Subcutaneous abdominal adipose tissue (tissue), 5 donors: ENCODE measurements around the gene FAM229B.
"Not testable (repeated sequence)": the region's sequence is repeated elsewhere in the genome, so short reads cannot be mapped to it uniquely, and the experiment has no call there.

Experiments used
- H3K27ac ChIP-seq: one replicate; pipeline ENCODE4 v1.7.0; 2013; ENCODE audit warnings: low read depth, mild to moderate bottlenecking, inconsistent platforms, low read length, moderate library complexity
- H3K27me3 ChIP-seq, 5 donors: one replicate each; pipeline ENCODE4 v1.7.0; 2013; ENCODE audit warnings: low read length in 5 of 5, inconsistent platforms in 1 of 5; ENCODE audit not compliant: control insufficient read depth in 5 of 5, insufficient read depth in 4 of 5
- H3K36me3 ChIP-seq, 5 donors: one replicate each; pipeline ENCODE4 v1.7.0; 2013; ENCODE audit warnings: low read length in 5 of 5; ENCODE audit not compliant: control insufficient read depth in 5 of 5, insufficient read depth in 5 of 5
- H3K4me1 ChIP-seq, 5 donors: one replicate each; pipeline ENCODE4 v1.7.0; 2013; ENCODE audit warnings: low read length in 5 of 5, mild to moderate bottlenecking in 3 of 5, moderate library complexity in 1 of 5; ENCODE audit not compliant: control insufficient read depth in 5 of 5, insufficient read depth in 5 of 5
- H3K4me3 ChIP-seq, 5 donors: one replicate each; pipeline ENCODE4 v1.7.0; 2013; ENCODE audit warnings: low read length in 5 of 5, low read depth in 1 of 5
- H3K9ac ChIP-seq, 5 donors: one replicate each; pipeline ENCODE4 v1.7.0; 2013; ENCODE audit warnings: low read length in 5 of 5, mild to moderate bottlenecking in 4 of 5, moderate library complexity in 3 of 5
- H3K9me3 ChIP-seq, 5 donors: one replicate each; pipeline ENCODE4 v1.7.0; 2013; ENCODE audit warnings: low read length in 5 of 5; ENCODE audit not compliant: control insufficient read depth in 5 of 5
- donor health status: healthy.
- donor health status: healthy.
- donor health status: healthy.
- donor health status: healthy.
- donor health status: healthy.

The FAM229B gene

GRCh38 chr6:112106026-112106425, 18.6 kb downstream of the FAM229B start:
- H3K9me3 ChIP-seq, H3K9ac ChIP-seq, H3K27me3 ChIP-seq, H3K27ac ChIP-seq, H3K4me3 ChIP-seq: not testable (repeated sequence)
- peaks cover 39 to 54% (median 41%) of the 10 kb centered on the region in 5 donors for H3K36me3 ChIP-seq
- H3K4me1 ChIP-seq, result peaks cover 0 to 11% (median 0%) of the 10 kb centered on the region in 5 donors

- H3K9ac ChIP-seq, result no peak overlapping the region
- no peak overlapping the region for H3K4me3 ChIP-seq
- H3K9me3 ChIP-seq, result peaks cover 0 to 3% (median 0%) of the 10 kb centered on the region in 5 donors
- H3K4me1 ChIP-seq, result peaks cover 0 to 6% (median 0%) of the 10 kb centered on the region in 5 donors
- H3K27me3 ChIP-seq, result no peaks in the 10 kb centered on the region
- peak overlapping the region; percentile 1 for H3K27ac ChIP-seq
- H3K36me3 ChIP-seq, result peaks cover 40 to 59% (median 45%) of the 10 kb centered on the region in 5 donors
Observed at GRCh38 chr6:112106562-112106961, 19.2 kb downstream of the FAM229B start.

DNA sequence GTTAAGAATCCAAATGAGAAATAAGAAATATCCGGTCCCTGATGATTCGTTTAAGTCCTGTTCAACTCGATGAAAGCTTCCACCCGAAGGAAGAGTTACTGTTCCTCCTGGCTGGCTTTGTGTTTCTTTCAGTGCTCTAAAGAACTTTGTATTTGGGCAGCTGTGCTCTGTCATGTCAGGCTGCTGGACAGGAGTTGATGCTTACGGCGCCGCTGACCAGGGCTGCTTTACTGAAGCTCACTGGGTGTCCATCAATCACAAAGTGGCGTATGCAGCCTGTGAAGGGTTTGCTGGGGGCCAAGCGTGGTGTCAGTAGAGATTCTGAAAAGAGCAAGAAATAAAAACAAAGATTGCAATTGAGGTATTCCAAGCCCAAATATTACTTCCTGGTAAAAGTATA, 21.9 kb downstream of the FAM229B start:
- no peak overlapping the region for H3K9ac ChIP-seq
- H3K36me3 ChIP-seq, result peaks cover 59 to 81% (median 70%) of the 10 kb centered on the region in 5 donors
- H3K4me3 ChIP-seq, result no peak overlapping the region
- peaks cover 0 to 3% (median 0%) of the 10 kb centered on the region in 5 donors for H3K9me3 ChIP-seq
- H3K4me1 ChIP-seq, result no peaks in the 10 kb centered on the region
- H3K27ac ChIP-seq, result peak overlapping the region; percentile 7
- no peaks in the 10 kb centered on the region for H3K27me3 ChIP-seq

DNA sequence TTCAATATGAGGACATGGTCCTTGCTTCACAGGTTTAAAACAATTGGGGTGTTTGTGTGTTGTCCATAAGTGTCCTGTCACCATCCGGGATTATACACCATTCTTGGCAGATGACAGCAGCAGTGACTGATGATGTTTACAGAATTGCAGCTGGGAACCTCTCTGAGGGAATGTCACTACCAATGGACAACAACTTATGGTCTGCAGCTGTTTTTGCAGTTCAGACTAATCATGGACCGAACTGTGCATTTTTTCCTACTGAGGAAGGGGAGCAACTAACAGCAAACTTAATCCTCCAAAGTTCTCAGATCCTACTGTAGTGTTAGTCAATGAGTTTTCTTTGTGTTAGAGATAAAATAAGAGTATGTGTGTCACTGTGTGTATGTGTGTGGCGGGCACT, 26.0 kb downstream of the FAM229B start:
- H3K36me3 ChIP-seq, result peaks cover 75 to 100% (median 86%) of the 10 kb centered on the region in 5 donors

GRCh38 chr6:112113918-112114317, 26.5 kb downstream of the FAM229B start:
- Histone ChIP-seq H3K27me3 (no peaks in the 10 kb centered on the region), H3K9ac (no peak overlapping the region), H3K36me3 (peaks cover 75 to 100% (median 89%) of the 10 kb centered on the region in 5 donors), H3K4me1 (no peaks in the 10 kb centered on the region), H3K4me3 (no peak overlapping the region), H3K27ac (peak overlapping the region; percentile 24), H3K9me3 (no peaks in the 10 kb centered on the region)

More for the DNA sequence above, 26.0 kb downstream of the FAM229B start:
- Histone ChIP-seq H3K27ac (peak overlapping the region; percentile 3), H3K4me1 (no peaks in the 10 kb centered on the region), H3K27me3 (no peaks in the 10 kb centered on the region), H3K4me3 (no peak overlapping the region), H3K9ac (no peak overlapping the region), H3K9me3 (no peaks in the 10 kb centered on the region)

GRCh38 chr6:112114577-112115223, 27.3 kb downstream of the FAM229B start:
- H3K27ac ChIP-seq, result peak overlapping the region; percentile 24
- H3K4me3 ChIP-seq, result no peak overlapping the region
- H3K36me3 ChIP-seq, result peaks cover 77 to 100% (median 89%) of the 10 kb centered on the region in 5 donors
- H3K27me3 ChIP-seq, result no peaks in the 10 kb centered on the region
- H3K9ac ChIP-seq, result no peak overlapping the region
- H3K9me3 ChIP-seq, result no peaks in the 10 kb centered on the region
- H3K4me1 ChIP-seq, result no peaks in the 10 kb centered on the region

GRCh38 chr6:112116221-112116620, 28.8 kb downstream of the FAM229B start:
- Histone ChIP-seq H3K9me3 (no peaks in the 10 kb centered on the region), H3K9ac (no peak overlapping the region), H3K4me3 (no peak overlapping the region), H3K27me3 (no peaks in the 10 kb centered on the region), H3K36me3 (peaks cover 75 to 100% (median 90%) of the 10 kb centered on the region in 5 donors), H3K27ac (peak overlapping the region; percentile 26), H3K4me1 (no peaks in the 10 kb centered on the region)

DNA sequence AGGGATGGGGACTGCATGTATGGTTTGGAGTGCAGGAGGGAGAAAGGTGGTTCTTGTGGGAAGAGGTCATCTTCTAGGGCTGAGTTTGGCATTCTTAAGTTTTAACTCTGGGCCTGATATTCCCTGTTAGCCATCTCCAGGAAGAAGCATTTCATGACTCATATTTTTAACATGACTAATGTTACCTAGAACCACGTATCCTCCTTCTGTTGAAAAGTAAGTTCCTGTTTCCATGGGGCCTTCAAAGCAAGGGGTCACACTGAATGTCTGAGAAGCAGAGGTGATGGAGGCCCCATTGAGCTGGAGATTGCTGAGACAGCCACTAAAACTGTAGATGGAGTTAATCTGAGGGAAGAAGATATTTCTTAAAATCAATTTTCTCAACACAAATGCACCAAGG, 30.2 kb downstream of the FAM229B start:
- H3K27ac ChIP-seq, result peak overlapping the region; percentile 15
- H3K4me1 ChIP-seq, result no peaks in the 10 kb centered on the region
- H3K27me3 ChIP-seq, result no peaks in the 10 kb centered on the region
- no peaks in the 10 kb centered on the region for H3K9me3 ChIP-seq
- peaks cover 76 to 100% (median 89%) of the 10 kb centered on the region in 5 donors for H3K36me3 ChIP-seq
- H3K4me3 ChIP-seq, result no peak overlapping the region
- no peak overlapping the region for H3K9ac ChIP-seq

DNA sequence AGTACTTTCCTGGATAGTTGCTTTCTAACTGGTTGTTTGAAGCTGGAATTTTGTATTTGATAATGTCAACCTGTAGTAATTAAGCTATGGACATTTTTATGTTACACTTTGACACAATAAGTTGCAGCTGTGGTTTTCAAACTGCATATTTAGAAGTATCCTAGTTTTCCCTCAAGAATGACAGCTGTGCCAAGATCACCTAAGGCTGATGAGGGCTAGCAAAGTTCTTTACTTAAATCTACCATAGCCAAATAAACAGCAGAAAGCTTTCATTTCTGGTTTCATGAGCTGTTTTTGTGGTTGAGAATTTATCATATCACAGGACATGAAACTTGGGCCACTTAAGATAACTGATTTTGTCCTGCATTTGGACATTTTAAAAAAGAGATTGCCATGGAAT, 30.6 kb downstream of the FAM229B start:
- Histone ChIP-seq H3K9ac (no peak overlapping the region), H3K27ac (no peak overlapping the region), H3K36me3 (peaks cover 74 to 100% (median 85%) of the 10 kb centered on the region in 5 donors)

GRCh38 chr6:112122756-112123155, 35.4 kb downstream of the FAM229B start:
- Histone ChIP-seq H3K36me3 (peaks cover 73 to 98% (median 86%) of the 10 kb centered on the region in 5 donors), H3K27ac (no peak overlapping the region), H3K4me1 (peaks cover 0 to 3% (median 3%) of the 10 kb centered on the region in 5 donors), H3K4me3 (no peak overlapping the region), H3K27me3 (no peaks in the 10 kb centered on the region), H3K9me3 (no peaks in the 10 kb centered on the region), H3K9ac (no peak overlapping the region)

More for the DNA sequence above, 30.6 kb downstream of the FAM229B start:
- Histone ChIP-seq H3K9me3 (no peaks in the 10 kb centered on the region), H3K4me3 (no peak overlapping the region), H3K4me1 (no peaks in the 10 kb centered on the region), H3K27me3 (no peaks in the 10 kb centered on the region)
